H9 (cell line): ENCODE measurements around the gene LRRC3C. TPM values are rescaled to one million over a fixed set of nuclear protein-coding genes. Genes with fewer than 3 reads are reported as not detected.

Source experiments
- DNase-seq: peaks from one replicate; pipeline ENCODE4 v3.0.0-alpha.2; 2017
- H2AFZ ChIP-seq: one replicate; pipeline ENCODE4 v1.6.1; 2013; ENCODE audit warnings: mild to moderate bottlenecking, low read length, control low read depth, moderate library complexity
- H2AK5ac ChIP-seq: 2 replicates; pipeline ENCODE4 v1.6.1; 2013; ENCODE audit warnings: low read length, control low read depth, mixed read lengths; ENCODE audit not compliant: insufficient read length
- H2BK120ac ChIP-seq: one replicate; pipeline ENCODE4 v1.6.1; 2013; ENCODE audit warnings: low read depth, mild to moderate bottlenecking, low read length, control low read depth, inconsistent platforms; ENCODE audit not compliant: poor library complexity, severe bottlenecking
- H2BK12ac ChIP-seq: 2 replicates; pipeline ENCODE4 v1.6.1; 2013; ENCODE audit warnings: low read length, control low read depth, mixed read lengths, low read depth; ENCODE audit not compliant: insufficient read length
- H2BK15ac ChIP-seq: 2 replicates; pipeline ENCODE4 v1.6.1; 2013; ENCODE audit warnings: low read depth, low read length, control low read depth
- H2BK20ac ChIP-seq: one replicate; pipeline ENCODE4 v1.6.1; 2013; ENCODE audit warnings: low read depth, mild to moderate bottlenecking, low read length, control low read depth, inconsistent platforms; ENCODE audit not compliant: poor library complexity, severe bottlenecking
- H2BK5ac ChIP-seq: 2 replicates; pipeline ENCODE4 v1.6.1; 2013; ENCODE audit warnings: low read length, control low read depth, mixed read lengths; ENCODE audit not compliant: insufficient read length
- H3K14ac ChIP-seq: 2 replicates; pipeline ENCODE4 v1.6.1; 2013; ENCODE audit warnings: low read length, control low read depth; ENCODE audit not compliant: insufficient read depth
- H3K18ac ChIP-seq: 2 replicates; pipeline ENCODE4 v1.6.1; 2013; ENCODE audit warnings: low read depth, mild to moderate bottlenecking, mixed read lengths, low read length, control low read depth; ENCODE audit not compliant: insufficient read length
- H3K23ac ChIP-seq: 2 replicates; pipeline ENCODE4 v1.6.1; 2013; ENCODE audit warnings: low read length, control low read depth, mixed read lengths, low read depth; ENCODE audit not compliant: insufficient read length
- H3K23me2 ChIP-seq: 2 replicates; pipeline ENCODE4 v1.6.1; 2013; ENCODE audit warnings: low read depth, mild to moderate bottlenecking, mixed read lengths, low read length, control low read depth; ENCODE audit not compliant: insufficient read length, poor library complexity, severe bottlenecking
- H3K27ac ChIP-seq: 2 replicates; pipeline ENCODE4 v1.5.1; 2013; ENCODE audit warnings: low read length, control low read depth, mixed read lengths, low read depth; ENCODE audit not compliant: insufficient read length
- H3K27me3 ChIP-seq: 2 replicates; pipeline ENCODE4 v1.6.1; 2013; ENCODE audit warnings: low read length, control low read depth, inconsistent platforms; ENCODE audit not compliant: insufficient read depth
- H3K4ac ChIP-seq: 2 replicates; pipeline ENCODE4 v1.6.1; 2013; ENCODE audit warnings: low read depth, mild to moderate bottlenecking, control low read depth, inconsistent platforms, low read length, moderate library complexity
- H3K4me1 ChIP-seq: 2 replicates; pipeline ENCODE4 v1.6.1; 2013; ENCODE audit warnings: low read length, control low read depth, inconsistent platforms; ENCODE audit not compliant: insufficient read depth
- H3K4me2 ChIP-seq: 2 replicates; pipeline ENCODE4 v1.6.1; 2013; ENCODE audit warnings: low read length, control low read depth, mixed read lengths; ENCODE audit not compliant: insufficient read length, insufficient read depth
- H3K56ac ChIP-seq: 2 replicates; pipeline ENCODE4 v1.6.1; 2013; ENCODE audit warnings: low read depth, mild to moderate bottlenecking, mixed read lengths, low read length, control low read depth; ENCODE audit not compliant: insufficient read length
- H3K79me1 ChIP-seq: 2 replicates; pipeline ENCODE4 v1.6.1; 2013; ENCODE audit warnings: low read depth, mild to moderate bottlenecking, moderate library complexity, low read length, control low read depth, inconsistent platforms; ENCODE audit not compliant: insufficient read depth, poor library complexity, severe bottlenecking
- H3K79me2 ChIP-seq: 2 replicates; pipeline ENCODE4 v1.6.1; 2013; ENCODE audit warnings: low read length, control low read depth, inconsistent platforms; ENCODE audit not compliant: insufficient read depth
- H3K9ac ChIP-seq: 2 replicates; pipeline ENCODE4 v1.6.1; 2013; ENCODE audit warnings: low read length, control low read depth, mixed read lengths; ENCODE audit not compliant: insufficient read length; ENCODE audit errors: extremely low read depth
- H3K9me3 ChIP-seq: one replicate; pipeline ENCODE4 v1.6.1; 2013; ENCODE audit warnings: low read depth, low read length, inconsistent platforms; ENCODE audit not compliant: control insufficient read depth
- H3T11ph ChIP-seq: one replicate; pipeline ENCODE4 v1.6.1; 2013; ENCODE audit warnings: mild to moderate bottlenecking, low read length, control low read depth, inconsistent platforms
- H4K20me1 ChIP-seq: one replicate; pipeline ENCODE4 v1.6.1; 2013; ENCODE audit not compliant: control insufficient read depth, insufficient read length, insufficient read depth
- H4K5ac ChIP-seq: 2 replicates; pipeline ENCODE4 v1.6.1; 2013; ENCODE audit warnings: low read depth, mild to moderate bottlenecking, mixed read lengths, low read length, control low read depth; ENCODE audit not compliant: insufficient read length
- H4K8ac ChIP-seq: replicated peaks from 2 replicates; pipeline ENCODE4 v1.6.1; 2013; ENCODE audit warnings: low read length, control low read depth, mixed read lengths, low read depth; ENCODE audit not compliant: insufficient read length
- H4K91ac ChIP-seq: 2 replicates; pipeline ENCODE4 v1.6.1; 2013; ENCODE audit warnings: low read depth, mild to moderate bottlenecking, moderate library complexity, mixed read lengths, low read length, control low read depth; ENCODE audit not compliant: insufficient read length
- H3K27ac Mint-ChIP-seq, 3 experiments: 2 replicates in 2 of 3; 3 replicates in 1 of 3; pipeline ENCODE4 v1.8.0; 2020 to 2021; ENCODE audit warnings: mixed read lengths in 3 of 3, mild to moderate bottlenecking in 1 of 3, moderate library complexity in 1 of 3
- H3K27me3 Mint-ChIP-seq: 2 replicates; pipeline ENCODE4 v1.8.0; 2021; ENCODE audit warnings: low read depth, mild to moderate bottlenecking, moderate library complexity, mixed read lengths
- H3K36me3 Mint-ChIP-seq, 3 experiments: 2 replicates in 2 of 3; 3 replicates in 1 of 3; pipeline ENCODE4 v1.8.0; 2020 to 2021; ENCODE audit warnings: low read depth in 3 of 3, mixed read lengths in 3 of 3; ENCODE audit not compliant: insufficient read depth in 1 of 3
- H3K4me1 Mint-ChIP-seq, 2 experiments: 2 replicates each; pipeline ENCODE4 v1.8.0; 2020; ENCODE audit warnings: mixed read lengths in 2 of 2
- H3K4me3 Mint-ChIP-seq, 2 experiments: 2 replicates in 1 of 2; 3 replicates in 1 of 2; pipeline ENCODE4 v1.8.0; 2020 to 2021; ENCODE audit warnings: mild to moderate bottlenecking in 2 of 2, mixed read lengths in 2 of 2, moderate library complexity in 1 of 2
- H3K9me3 Mint-ChIP-seq, 2 experiments: 2 replicates in 1 of 2; 3 replicates in 1 of 2; pipeline ENCODE4 v1.8.0; 2020; ENCODE audit warnings: mild to moderate bottlenecking in 2 of 2, mixed read lengths in 2 of 2, moderate library complexity in 1 of 2
- WGBS: extraction: QIAGEN DNeasy Blood & Tissue Kit; methylation state at CpG from one replicate; pipeline ENCODE4 v1.1.7; 2013; ENCODE audit warnings: missing lambda C conversion rate, low lambda C conversion rate, mixed read lengths; ENCODE audit not compliant: insufficient read length; ENCODE audit errors: extremely low coverage; 5-methylcytosine and 5-hydroxymethylcytosine counted together
- total RNA-seq: library from RNA; stranded (reverse); gene quantifications from 2 replicates; pipeline ENCODE4 v1.2.1, GENCODE V29; 2021
- TF ChIP-seq, protein P1 (sequence below): fragments of 200-600 bp; sonication (generic); conservative IDR thresholded peaks from 3 replicates; pipeline ENCODE4 v1.8.0; 2021; ENCODE audit warnings: antibody characterized with exemption, mild to moderate bottlenecking

Gene LRRC3C
- total RNA-seq, 1 experiment from 2014 or later: not detected

DNA sequence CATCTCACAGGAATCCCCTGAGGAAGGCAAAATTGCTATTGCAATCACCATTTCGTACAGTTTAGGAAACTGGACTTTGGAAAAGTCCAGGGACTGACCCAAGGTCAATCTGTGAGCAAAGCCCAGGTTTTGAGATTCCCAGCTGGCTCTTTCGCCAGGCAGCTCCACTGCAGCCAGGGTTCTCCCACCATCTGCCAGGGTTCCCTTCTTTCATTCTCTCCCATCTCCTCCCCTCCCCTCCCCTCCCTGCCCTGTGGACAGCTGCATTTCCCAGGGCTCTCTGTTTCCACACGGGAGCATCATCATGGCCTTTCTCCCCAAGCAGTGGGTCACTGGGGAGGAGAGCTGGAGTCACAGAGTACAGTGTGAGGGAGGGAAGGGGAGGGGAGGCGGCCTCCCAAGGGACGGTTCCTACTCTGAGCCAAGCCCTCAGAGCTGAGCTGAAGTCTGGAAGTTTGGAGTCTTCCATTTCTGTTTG lies 23.4 kb downstream of the LRRC3C start:
- H2BK5ac ChIP-seq: no peak overlapping the region
- H3K79me1 ChIP-seq: no peaks in the 10 kb centered on the region
- peaks cover 20% of the 10 kb centered on the region for H3K27me3 Mint-ChIP-seq
- no peak overlapping the region for H3K56ac ChIP-seq
- H4K91ac ChIP-seq: no peak overlapping the region
- WGBS: no CpG with 5 or more reads among the region's 5 CpGs
- no peaks in the 10 kb centered on the region for H4K20me1 ChIP-seq
- H3K36me3 Mint-ChIP-seq: no peaks in the 10 kb centered on the region
- no peaks in the 10 kb centered on the region for H3K9me3 ChIP-seq
- H2AK5ac ChIP-seq: no peak overlapping the region
- H3K23ac ChIP-seq: no peak overlapping the region
- H3K18ac ChIP-seq: no peak overlapping the region
- no peak overlapping the region for H3K4me2 ChIP-seq
- no peak overlapping the region for H2BK20ac ChIP-seq
- H4K5ac ChIP-seq: no peak overlapping the region
- no peaks in the 10 kb centered on the region; a peak in 1 of 5 replicates for H3K9me3 Mint-ChIP-seq
- no peaks in the 10 kb centered on the region for H3K79me2 ChIP-seq
- peak overlapping the region in 1 of 3 experiments; percentile 40; a peak in 1 of 7 replicates for H3K27ac Mint-ChIP-seq
- no peak overlapping the region for H3K14ac ChIP-seq
- H3K23me2 ChIP-seq: peaks cover 8% of the 10 kb centered on the region
- no peak overlapping the region for H3K4me3 Mint-ChIP-seq
- no peak overlapping the region for H3K4ac ChIP-seq
- H2AFZ ChIP-seq: no peak overlapping the region
- H3K4me1 Mint-ChIP-seq: peaks cover 23 to 32% of the 10 kb centered on the region in 2 experiments
- H3K27ac ChIP-seq: no peak overlapping the region
- no peak overlapping the region for H4K8ac ChIP-seq
- TF ChIP-seq, protein P1, sequence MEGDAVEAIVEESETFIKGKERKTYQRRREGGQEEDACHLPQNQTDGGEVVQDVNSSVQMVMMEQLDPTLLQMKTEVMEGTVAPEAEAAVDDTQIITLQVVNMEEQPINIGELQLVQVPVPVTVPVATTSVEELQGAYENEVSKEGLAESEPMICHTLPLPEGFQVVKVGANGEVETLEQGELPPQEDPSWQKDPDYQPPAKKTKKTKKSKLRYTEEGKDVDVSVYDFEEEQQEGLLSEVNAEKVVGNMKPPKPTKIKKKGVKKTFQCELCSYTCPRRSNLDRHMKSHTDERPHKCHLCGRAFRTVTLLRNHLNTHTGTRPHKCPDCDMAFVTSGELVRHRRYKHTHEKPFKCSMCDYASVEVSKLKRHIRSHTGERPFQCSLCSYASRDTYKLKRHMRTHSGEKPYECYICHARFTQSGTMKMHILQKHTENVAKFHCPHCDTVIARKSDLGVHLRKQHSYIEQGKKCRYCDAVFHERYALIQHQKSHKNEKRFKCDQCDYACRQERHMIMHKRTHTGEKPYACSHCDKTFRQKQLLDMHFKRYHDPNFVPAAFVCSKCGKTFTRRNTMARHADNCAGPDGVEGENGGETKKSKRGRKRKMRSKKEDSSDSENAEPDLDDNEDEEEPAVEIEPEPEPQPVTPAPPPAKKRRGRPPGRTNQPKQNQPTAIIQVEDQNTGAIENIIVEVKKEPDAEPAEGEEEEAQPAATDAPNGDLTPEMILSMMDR: no peak
- H2BK12ac ChIP-seq: no peak overlapping the region
- H3T11ph ChIP-seq: no peak overlapping the region
- no peak for DNase-seq
- peaks cover 2% of the 10 kb centered on the region; the same call in 1 of the 2 replicates for H3K4me1 ChIP-seq
- no peak overlapping the region for H3K9ac ChIP-seq
- H2BK120ac ChIP-seq: no peak overlapping the region
- no peak overlapping the region for H2BK15ac ChIP-seq
- H3K27me3 ChIP-seq: no peaks in the 10 kb centered on the region
